GM12878 (cell line): ENCODE data around the gene KDM3B. TPM values are rescaled to one million over a fixed set of nuclear protein-coding genes. Genes with fewer than 3 reads are reported as not detected.

Experiments used
- ATAC-seq: fragments of 200-7000 bp; cut with Tn5 transposase; 3 replicates; pipeline ENCODE4 v1.9.1; 2020; ENCODE audit warnings: mild to moderate bottlenecking, moderate library complexity
- BruUV-seq: library from RNA; stranded (reverse); fragments of 400-500 nt; replicated peaks from 2 replicates; lab custom pipeline; 2021; lab: Mats Ljungman, UMichigan
- CTCF ChIA-PET: fragments of 300-600 bp; sonication (Branson Sonifier 250); formaldehyde crosslinking; extraction: SDS; loops from one replicate; lab custom pipeline; 2021; ENCODE audit warnings: inconsistent platforms; lab: Yijun Ruan, JAX
- POLR2A ChIA-PET: fragments of 350-600 bp; formaldehyde crosslinking; extraction: SDS; loops from one replicate; lab custom pipeline; 2021; ENCODE audit warnings: inconsistent platforms; lab: Charles Lee
- RAD21 ChIA-PET: fragments of 300-600 bp; sonication (Branson Sonifier 250); formaldehyde crosslinking; loops from one replicate; lab custom pipeline; 2023; ENCODE audit warnings: antibody characterized with exemption; ENCODE audit not compliant: unreplicated experiment; lab: Charles Lee
- SMC1A ChIA-PET: fragments of 300-600 bp; sonication (Branson Sonifier 250); formaldehyde crosslinking; loops from one replicate; lab custom pipeline; 2023; ENCODE audit not compliant: unreplicated experiment, uncharacterized antibody; lab: Charles Lee
- DNase-seq: peaks from one replicate; pipeline ENCODE4 v3.0.0-alpha.2; 2011; ENCODE audit warnings: low read depth, low spot score
- FAIRE-seq: peaks from 3 replicates; lab custom pipeline; 2011; peaks lifted over from hg19 to GRCh38; lab: Jason Lieb, UNC
- H2AFZ ChIP-seq: 2 replicates; pipeline ENCODE4 v1.6.0; 2011; ENCODE audit warnings: low read depth, low read length, control low read depth; ENCODE audit not compliant: control insufficient read depth
- H3K27ac ChIP-seq: 2 replicates; pipeline ENCODE4 v1.5.1; 2011; ENCODE audit warnings: control low read depth; ENCODE audit not compliant: control insufficient read depth, insufficient read depth
- H3K27me3 ChIP-seq, 2 experiments: replicated peaks in 1 of 2; 2 replicates each; pipeline versions ENCODE4 v1.6.0 to v1.6.1; 2011; ENCODE audit warnings: low read length in 1 of 2; ENCODE audit not compliant: control insufficient read depth in 2 of 2, insufficient read depth in 2 of 2
- H3K36me3 ChIP-seq, 2 experiments: 2 replicates each; pipeline ENCODE4 v1.5.1; 2011; ENCODE audit warnings: low read length in 1 of 2; ENCODE audit not compliant: control insufficient read depth in 2 of 2, insufficient read depth in 2 of 2
- H3K4me1 ChIP-seq: 2 replicates; pipeline ENCODE4 v1.6.1; 2011; ENCODE audit warnings: mild to moderate bottlenecking, low read length, moderate library complexity, mixed read lengths; ENCODE audit not compliant: control insufficient read depth, insufficient read depth
- H3K4me2 ChIP-seq: 2 replicates; pipeline ENCODE4 v1.6.0; 2011; ENCODE audit warnings: control low read depth; ENCODE audit not compliant: control insufficient read depth, insufficient read depth
- H3K4me3 ChIP-seq: fragments of 200-600 bp; sonication (generic); 2 replicates; pipeline ENCODE4 v1.5.1; 2016
- H3K79me2 ChIP-seq: 2 replicates; pipeline ENCODE4 v1.6.0; 2011; ENCODE audit warnings: low read length; ENCODE audit not compliant: control insufficient read depth, insufficient read depth
- H3K9ac ChIP-seq: 2 replicates; pipeline ENCODE4 v1.8.0; 2011; ENCODE audit warnings: low read length, control low read depth, mixed read lengths; ENCODE audit not compliant: control insufficient read depth, insufficient read depth
- H3K9me3 ChIP-seq: replicated peaks from 3 replicates; pipeline ENCODE4 v1.5.1; 2011; ENCODE audit warnings: mild to moderate bottlenecking, low read length; ENCODE audit not compliant: control insufficient read depth, insufficient read depth
- H4K20me1 ChIP-seq: 2 replicates; pipeline ENCODE4 v1.6.0; 2011; ENCODE audit not compliant: control insufficient read depth, insufficient read depth
- BHLHE40 ChIP-seq, 2 experiments: fragments of 450-650 bp in 1 of 2; IDR thresholded peaks; 2 replicates each; pipeline ENCODE4 v1.6.1; 2011 to 2017; ENCODE audit warnings: low read depth in 2 of 2, borderline replicate concordance in 1 of 2, improper control_type of control experiment in 1 of 2, low read length in 1 of 2, mild to moderate bottlenecking in 1 of 2
- IKZF1 ChIP-seq: fragments of 450-650 bp; conservative IDR thresholded peaks from 2 replicates; pipeline ENCODE4 v1.6.1; 2017; ENCODE audit warnings: antibody characterized with exemption, mild to moderate bottlenecking
- PAX5 ChIP-seq: IDR thresholded peaks from 2 replicates; pipeline ENCODE4 v1.6.1; 2011; ENCODE audit warnings: low read depth, low read length, borderline replicate concordance
- USF2 ChIP-seq: IDR thresholded peaks from 2 replicates; pipeline ENCODE4 v1.6.1; 2011; ENCODE audit warnings: low read depth, low read length, improper control_type of control experiment, borderline replicate concordance
- ZNF24 ChIP-seq: fragments of 450-650 bp; IDR thresholded peaks from 2 replicates; pipeline ENCODE4 v1.6.1; 2017; ENCODE audit warnings: antibody characterized with exemption, mild to moderate bottlenecking
- WGBS: methylation state at CpG from one replicate; pipeline ENCODE4 v1.1.6; 2016; ENCODE audit warnings: low lambda C conversion rate; ENCODE audit not compliant: insufficient replicate concordance, insufficient coverage; ENCODE audit errors: missing lambda C conversion rate; 5-methylcytosine and 5-hydroxymethylcytosine counted together
- in situ Hi-C: fragments of 300-500 bp; cut with MboI; formaldehyde crosslinking; loops from 9 replicates; pipeline ENCODE4 v1.14.3; 2018; ENCODE audit warnings: mixed read lengths
- intact Hi-C: fragments of 100-400 bp; cut with micrococcal nuclease; formaldehyde crosslinking; loops from one replicate; pipeline ENCODE4 v1.14.2; 2022; ENCODE audit not compliant: unreplicated experiment
- polyA plus RNA-seq, 11 experiments: library from polyadenylated mRNA; depleted of rRNA in 4 of 11; unstranded in 6 of 11; stranded (reverse) in 5 of 11; fragments of >200 nt; fragmentation: Nextera tagmentation in 4 of 11; fragmentation: Illumina TruSeq in 1 of 11; extraction: Ambion mirVana in 4 of 11; extraction: Trizol in 1 of 11; gene quantifications; 1 replicate in 1 of 11; 2 replicates in 10 of 11; pipeline versions ENCODE4 v1.2.1 to v1.2.3, GENCODE V29; 2011 to 2016; ENCODE audit warnings: inconsistent platforms in 2 of 11, missing spikeins in 2 of 11, low read depth in 1 of 11
- total RNA-seq, 4 experiments: library from RNA; depleted of rRNA in 3 of 4; stranded (reverse); fragments of >200 nt in 3 of 4; fragmentation: Illumina TruSeq in 1 of 4; extraction: Trizol in 1 of 4; gene quantifications; 2 replicates each; pipeline versions ENCODE4 v1.2.1 to v1.2.3, GENCODE V29; 2013 to 2021

The KDM3B gene
- total and polyA plus RNA-seq, 10 of the 15 experiments (the other 5 are each of a cell fraction or from before 2014, with no cell fraction given): 8.5 to 45.7 (median 29.0) TPM

GRCh38 chr5:138349852-138350562 is 2.5 kb upstream of the KDM3B start:
- no peak overlapping the region for H3K4me3 ChIP-seq
- POLR2A ChIA-PET: interaction anchor here (0.8 to 8.9 kb wide), 3 partner anchors 12 to 19 kb away, joined by 3 to 143 read pairs (median 5); partner anchors contain the start of genes CDC25C and FAM53C
- TF ChIP-seq BHLHE40 (IDR thresholded peaks at IDR 0.05; ENCODE audit: borderline replicate concordance in 1 of 2, low read depth in 2 of 2, low read length in 1 of 2): no peak
- no peak for TF ChIP-seq PAX5
- TF ChIP-seq ZNF24: no peak
- no peak for TF ChIP-seq USF2
- TF ChIP-seq IKZF1: no peak
- ATAC-seq (no peak), DNase-seq (no peak), FAIRE-seq (no peak)
- SMC1A ChIA-PET: interaction anchor here (6.5 kb wide), 1 partner anchor 11 kb away, joined by 102 read pairs; the partner anchor contains the start of gene FAM53C
- no peak overlapping the region for H3K4me2 ChIP-seq
- peaks cover 14 to 15% of the 10 kb centered on the region in 2 experiments; a peak in 3 of 4 replicates for H3K36me3 ChIP-seq
- CTCF ChIA-PET: interaction anchor here (1.1 to 7.7 kb wide), 2 partner anchors 10 to 18 kb away, joined by 4 to 266 read pairs; partner anchors contain the start of genes CDC25C and FAM53C
- H3K9ac ChIP-seq: no peak overlapping the region
- H3K4me1 ChIP-seq: peaks cover 3% of the 10 kb centered on the region
- BruUV-seq: no TSS peak
- in situ Hi-C loops: no loop called here
- intact Hi-C loops: loop anchor here (10.0 kb wide), 1 partner anchor 315 kb away; the partner anchor contains the start of gene FAM13B
- no peak overlapping the region for H3K27ac ChIP-seq
- 62% methylated on average over 1 of the region's 1 CpG for WGBS
- H3K27me3 ChIP-seq: no peaks in the 10 kb centered on the region
- RAD21 ChIA-PET: interaction anchor here (1.2 to 1.9 kb wide), 2 partner anchors 10 to 12 kb away, joined by 3 to 5 read pairs; partner anchors contain the start of gene FAM53C
- no peaks in the 10 kb centered on the region for H4K20me1 ChIP-seq
- H2AFZ ChIP-seq: no peak overlapping the region
- peaks cover 24% of the 10 kb centered on the region for H3K79me2 ChIP-seq
- no peaks in the 10 kb centered on the region for H3K9me3 ChIP-seq
